ENCODE data around the gene SKOR1.

SKOR1 gene

GRCh38 chr15:67820122-67820991 lies 5.0 kb upstream of the SKOR1 start:
- no peak for DNase-seq

- no peak for DNase-seq
Measured at GRCh38 chr15:67820992-67821783, 4.1 kb upstream of the SKOR1 start.

GRCh38 chr15:67821784-67822440 lies 3.4 kb upstream of the SKOR1 start:
- no peak for DNase-seq

GRCh38 chr15:67822537-67823313 lies 2.6 kb upstream of the SKOR1 start:
- DNase-seq: peak; percentile 21

- peak; percentile 48 for DNase-seq
Measured at GRCh38 chr15:67823314-67824196, 1.8 kb upstream of the SKOR1 start.

GRCh38 chr15:67824197-67824968 lies 926 bp upstream of the SKOR1 start:
- no peak for DNase-seq

GRCh38 chr15:67825881-67826716 lies 790 bp downstream of the SKOR1 start:
- DNase-seq: no peak

- DNase-seq: no peak
Measured at GRCh38 chr15:67826717-67827561, 1.6 kb downstream of the SKOR1 start.

- no peak for DNase-seq
Measured at GRCh38 chr15:67827562-67828277, 2.4 kb downstream of the SKOR1 start.

GRCh38 chr15:67828278-67828968 lies 3.1 kb downstream of the SKOR1 start:
- no peak for DNase-seq

GRCh38 chr15:67828969-67829646 lies 3.8 kb downstream of the SKOR1 start:
- no peak for DNase-seq

GRCh38 chr15:67829647-67830504 lies 4.6 kb downstream of the SKOR1 start:
- no peak for DNase-seq

- DNase-seq: no peak
Measured at GRCh38 chr15:67831363-67831762, 6.1 kb downstream of the SKOR1 start.

- DNase-seq: no peak
Measured at GRCh38 chr15:67832031-67832551, 6.8 kb downstream of the SKOR1 start.

- DNase-seq: no peak
Measured at GRCh38 chr15:67832897-67833709, 7.8 kb downstream of the SKOR1 start.

All from NCI-H1105 (cell line).